DND-41 (cell line): ENCODE results near the gene MCL1.

Experiments
- CTCF ChIP-seq: IDR thresholded peaks from 2 replicates; pipeline ENCODE4 v1.5.1; 2012; ENCODE audit warnings: borderline replicate concordance, low read length, moderate library complexity, mild to moderate bottlenecking; ENCODE audit not compliant: poor library complexity, severe bottlenecking; ENCODE audit errors: extremely low read depth
- EZH2 ChIP-seq: IDR thresholded peaks from 3 replicates; pipeline ENCODE4 v1.6.1; 2012; ENCODE audit warnings: borderline replicate concordance, low read depth, mild to moderate bottlenecking, moderate library complexity, low read length, inconsistent platforms; ENCODE audit not compliant: severe bottlenecking

DNA sequence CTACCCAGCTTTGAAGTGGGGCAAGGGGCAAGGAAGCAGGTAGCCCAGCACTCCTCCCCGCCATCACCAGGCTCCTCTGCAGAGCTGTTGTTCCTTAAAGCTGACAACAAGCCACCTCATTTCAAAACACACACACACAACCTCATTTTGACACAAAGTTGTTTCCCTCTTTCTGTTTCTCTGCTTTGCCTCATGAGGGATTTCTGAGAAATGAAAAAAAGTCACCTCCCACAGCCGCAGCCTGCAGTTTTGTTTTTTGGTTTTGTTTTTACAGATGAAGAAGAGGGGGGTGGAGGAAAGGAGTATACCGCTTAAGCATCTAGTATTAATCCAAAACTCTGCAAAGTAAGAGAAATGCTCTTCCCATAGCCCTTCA is 12.1 kb downstream of the MCL1 start:
- TF ChIP-seq CTCF: no peak
- TF ChIP-seq EZH2: no peak
